Cardiac muscle cell (in vitro differentiated cells and primary cell): ENCODE data around the gene LRWD1. TPM values are rescaled to one million over a fixed set of nuclear protein-coding genes. Genes with fewer than 3 reads are reported as not detected.

Experiments used
- DNase-seq, 2 donors: peaks; one replicate each; pipeline versions ENCODE4 v3.0.0 to v3.0.0-alpha.2; 2010 to 2017; ENCODE audit warnings: low read depth in 1 of 2, low spot score in 1 of 2
- H3K27ac ChIP-seq: fragments of 200-600 bp; sonication (generic); 2 replicates; pipeline ENCODE4 v1.5.1; 2016
- H3K27me3 ChIP-seq: fragments of 200-600 bp; sonication (generic); 2 replicates; pipeline ENCODE4 v1.6.0; 2016; ENCODE audit warnings: control low read depth
- H3K36me3 ChIP-seq: fragments of 200-600 bp; sonication (generic); 2 replicates; pipeline ENCODE4 v1.5.1; 2016; ENCODE audit warnings: control low read depth
- H3K4me1 ChIP-seq: fragments of 200-600 bp; sonication (generic); 2 replicates; pipeline ENCODE4 v1.8.1; 2017; ENCODE audit warnings: low read depth, mild to moderate bottlenecking, mixed run types
- H3K4me3 ChIP-seq: fragments of 200-600 bp; sonication (generic); 2 replicates; pipeline ENCODE4 v1.5.1; 2016; ENCODE audit warnings: mild to moderate bottlenecking
- H3K9me3 ChIP-seq: fragments of 200-600 bp; sonication (generic); 2 replicates; pipeline ENCODE4 v1.5.1; 2017; ENCODE audit warnings: low read depth, mild to moderate bottlenecking, control low read depth
- polyA plus RNA-seq: library from polyadenylated mRNA; unstranded; fragments of >200 nt; fragmentation: Nextera tagmentation; extraction: Ambion mirVana; gene quantifications from 2 replicates; pipeline ENCODE4 v1.2.1, GENCODE V29; 2016
- total RNA-seq: library from RNA; depleted of rRNA; stranded (reverse); fragments of >200 nt; gene quantifications from 2 replicates; pipeline ENCODE4 v1.2.3, GENCODE V29; 2016
- TF ChIP-seq, protein P1 (sequence below): IDR thresholded peaks from 2 replicates; pipeline ENCODE4 v1.5.1; 2012; ENCODE audit warnings: low read depth, mild to moderate bottlenecking, low read length

LRWD1 gene
- 34.9 and 46.0 TPM in 2 replicates for total RNA-seq
- 26.8 and 27.6 TPM in 2 replicates for polyA plus RNA-seq

DNA sequence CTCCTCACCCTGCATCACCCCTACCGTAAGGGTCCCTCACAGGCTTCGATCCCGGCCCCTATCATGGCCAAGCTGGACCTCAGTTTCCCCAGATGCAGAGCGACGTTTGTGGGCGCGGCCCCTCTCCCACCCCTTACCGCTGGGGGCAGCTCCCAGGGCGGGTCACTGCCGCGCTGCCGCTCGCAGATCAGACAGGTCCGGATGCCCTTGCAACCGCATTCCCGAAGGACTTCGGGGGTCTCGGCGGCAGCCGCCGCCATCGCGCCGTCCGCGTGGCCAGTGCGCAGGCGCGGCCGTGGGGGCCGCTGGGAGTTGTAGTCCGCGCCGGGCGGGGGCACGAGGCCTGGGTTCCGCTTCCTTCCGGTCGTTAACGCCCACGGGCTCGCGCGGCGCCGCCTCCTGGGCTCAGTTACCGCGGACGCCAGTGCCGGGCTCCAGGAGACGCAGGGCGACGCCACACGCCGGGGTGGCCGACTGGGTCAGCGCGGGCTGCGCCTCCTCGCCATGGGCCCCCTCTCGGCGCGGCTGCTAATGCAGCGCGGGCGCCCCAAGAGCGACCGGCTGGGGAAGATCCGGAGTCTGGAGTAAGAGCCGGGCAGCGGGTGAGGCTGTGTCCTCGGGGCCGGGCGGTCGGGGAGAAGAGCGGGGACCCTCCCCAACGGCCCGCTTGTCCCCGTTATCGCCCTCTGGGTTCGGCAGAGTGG, at the start of gene LRWD1, which contains the start of gene ALKBH4:
TSS of gene LRWD1 (plus strand) at position 408 of the 704 bp plus-strand sequence. CDS start at position 505, 97 bp downstream.
TSS of gene ALKBH4 (minus strand) at position 287 of the 704 bp plus-strand sequence. CDS start at position 260, 27 bp downstream.
- Histone ChIP-seq H3K9me3 (no peaks in the 10 kb centered on the region), H3K27ac (peak within 1 kb of the TSS; percentile 58)

GRCh38 chr7:102415685-102416225, 49.0 kb upstream of the LRWD1 start:
- H3K4me3 ChIP-seq: no peak overlapping the region
- no peak overlapping the region for H3K27ac ChIP-seq
- no peaks in the 10 kb centered on the region for H3K27me3 ChIP-seq
- H3K9me3 ChIP-seq: no peaks in the 10 kb centered on the region
- no peaks in the 10 kb centered on the region for H3K4me1 ChIP-seq
- peaks cover 32% of the 10 kb centered on the region for H3K36me3 ChIP-seq
- DNase-seq: no peak
- TF ChIP-seq, protein P1, sequence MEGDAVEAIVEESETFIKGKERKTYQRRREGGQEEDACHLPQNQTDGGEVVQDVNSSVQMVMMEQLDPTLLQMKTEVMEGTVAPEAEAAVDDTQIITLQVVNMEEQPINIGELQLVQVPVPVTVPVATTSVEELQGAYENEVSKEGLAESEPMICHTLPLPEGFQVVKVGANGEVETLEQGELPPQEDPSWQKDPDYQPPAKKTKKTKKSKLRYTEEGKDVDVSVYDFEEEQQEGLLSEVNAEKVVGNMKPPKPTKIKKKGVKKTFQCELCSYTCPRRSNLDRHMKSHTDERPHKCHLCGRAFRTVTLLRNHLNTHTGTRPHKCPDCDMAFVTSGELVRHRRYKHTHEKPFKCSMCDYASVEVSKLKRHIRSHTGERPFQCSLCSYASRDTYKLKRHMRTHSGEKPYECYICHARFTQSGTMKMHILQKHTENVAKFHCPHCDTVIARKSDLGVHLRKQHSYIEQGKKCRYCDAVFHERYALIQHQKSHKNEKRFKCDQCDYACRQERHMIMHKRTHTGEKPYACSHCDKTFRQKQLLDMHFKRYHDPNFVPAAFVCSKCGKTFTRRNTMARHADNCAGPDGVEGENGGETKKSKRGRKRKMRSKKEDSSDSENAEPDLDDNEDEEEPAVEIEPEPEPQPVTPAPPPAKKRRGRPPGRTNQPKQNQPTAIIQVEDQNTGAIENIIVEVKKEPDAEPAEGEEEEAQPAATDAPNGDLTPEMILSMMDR: no peak

More for the DNA sequence above, at the start of gene LRWD1, which contains the start of gene ALKBH4:
- TF ChIP-seq, protein P1: peak; percentile 14
- Histone ChIP-seq H3K36me3 (no peaks in the 10 kb centered on the region), H3K27me3 (no peaks in the 10 kb centered on the region), H3K4me1 (no peaks in the 10 kb centered on the region), H3K4me3 (peak within 1 kb of the TSS; percentile 97)
- DNase-seq: peak; percentile 93 to 95

- no peaks in the 10 kb centered on the region for H3K9me3 ChIP-seq
- TF ChIP-seq, protein P1: no peak
- H3K4me1 ChIP-seq: no peaks in the 10 kb centered on the region
- H3K27ac ChIP-seq: no peak overlapping the region
- H3K27me3 ChIP-seq: no peaks in the 10 kb centered on the region
- DNase-seq: no peak
- H3K36me3 ChIP-seq: peaks cover 25% of the 10 kb centered on the region
- no peak overlapping the region for H3K4me3 ChIP-seq
Observed at GRCh38 chr7:102416406-102416805, 48.4 kb upstream of the LRWD1 start.

- Histone ChIP-seq H3K27ac (no peak overlapping the region), H3K4me1 (no peaks in the 10 kb centered on the region), H3K36me3 (peaks cover 20% of the 10 kb centered on the region), H3K27me3 (no peaks in the 10 kb centered on the region), H3K4me3 (no peak overlapping the region), H3K9me3 (no peaks in the 10 kb centered on the region)
- TF ChIP-seq, protein P1: no peak
- DNase-seq: no peak
Observed at GRCh38 chr7:102417105-102417504, 47.7 kb upstream of the LRWD1 start.

DNA sequence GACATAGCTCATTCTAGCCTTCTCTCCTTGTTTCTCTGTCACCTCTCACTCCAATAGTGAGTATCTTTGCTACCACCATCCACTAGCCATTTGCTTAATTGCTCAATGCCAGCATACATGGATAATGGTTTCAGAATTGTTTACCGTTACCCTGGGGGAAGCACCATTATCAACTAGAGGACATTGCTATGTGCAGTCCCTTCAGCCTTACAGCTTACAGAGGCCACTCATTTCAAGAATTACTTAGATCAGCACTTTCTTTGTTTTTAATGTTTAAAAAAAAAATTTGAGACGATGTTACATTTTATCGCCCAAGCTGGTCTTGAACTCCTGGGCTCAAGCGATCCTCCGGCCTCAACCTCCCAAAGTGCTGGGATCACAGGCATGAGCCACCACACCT, 46.2 kb upstream of the LRWD1 start:
- DNase-seq: no peak
- TF ChIP-seq, protein P1: no peak
- no peak overlapping the region for H3K4me3 ChIP-seq

More for the DNA sequence above, 46.2 kb upstream of the LRWD1 start:
- H3K9me3 ChIP-seq: no peaks in the 10 kb centered on the region
- no peaks in the 10 kb centered on the region for H3K27me3 ChIP-seq
- peaks cover 21% of the 10 kb centered on the region for H3K36me3 ChIP-seq
- no peaks in the 10 kb centered on the region for H3K4me1 ChIP-seq
- no peak overlapping the region for H3K27ac ChIP-seq
